Measurements from ENCODE around the gene PROZ. TPM values are rescaled to one million over a fixed set of nuclear protein-coding genes. Genes with fewer than 3 reads are reported as not detected.

PROZ gene
- total RNA-seq, 1 experiment from 2014 or later: not detected

DNA sequence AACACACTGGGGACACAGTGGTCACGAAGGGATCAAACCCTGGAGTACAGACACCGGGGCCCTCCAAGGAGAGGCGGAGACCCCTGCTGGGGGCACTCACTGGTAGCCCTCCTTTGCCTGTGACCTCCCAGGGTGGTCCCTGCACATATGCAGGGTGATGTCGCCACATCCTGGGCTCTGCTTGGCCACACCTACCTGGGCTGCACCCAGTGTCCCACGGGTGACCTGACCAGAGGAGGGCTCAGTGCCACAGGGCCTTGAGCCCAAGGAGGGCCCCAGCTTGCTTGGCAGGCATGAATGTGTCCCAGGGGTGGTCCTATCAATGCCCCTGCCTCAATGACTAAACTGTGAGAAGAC, 45.9 kb downstream of the PROZ start:
- Histone ChIP-seq H3K36me3 (replicated peaks; ENCODE audit: control insufficient read depth, insufficient read depth, low read length) (peaks cover 5% of the 10 kb centered on the region), H3K27me3 (ENCODE audit: control insufficient read depth, insufficient read depth, low read length) (no peaks in the 10 kb centered on the region), H3K4me3 (ENCODE audit: insufficient read depth, low read depth, low read length) (no peak overlapping the region)
- DNase-seq: no peak

DNA sequence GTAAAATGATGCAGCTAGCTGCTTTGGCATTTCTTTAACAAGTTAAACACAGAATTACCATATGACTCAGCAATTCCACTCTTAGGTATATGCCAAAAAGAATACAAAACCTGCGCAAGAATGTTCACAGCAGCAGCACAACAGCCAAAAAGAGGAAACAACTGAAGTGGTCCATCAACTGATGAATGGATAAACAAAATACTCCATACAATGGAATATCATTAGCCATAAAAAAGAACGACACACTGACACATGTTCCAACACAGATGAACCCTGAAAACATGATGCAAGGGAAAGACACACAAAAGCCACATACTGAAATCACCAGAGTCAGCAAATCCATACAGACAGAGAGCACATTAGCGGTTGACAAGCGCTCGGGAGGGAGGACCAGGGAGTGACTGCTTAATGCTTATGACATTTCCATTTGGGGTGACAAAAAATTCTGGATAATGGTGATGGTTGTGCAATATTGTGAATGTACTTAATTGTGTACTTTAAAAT, 47.0 kb downstream of the PROZ start:
- Histone ChIP-seq H3K4me3 (ENCODE audit: insufficient read depth, low read depth, low read length) (no peak overlapping the region), H3K36me3 (replicated peaks; ENCODE audit: control insufficient read depth, insufficient read depth, low read length) (peaks cover 3% of the 10 kb centered on the region), H3K27me3 (ENCODE audit: control insufficient read depth, insufficient read depth, low read length) (no peaks in the 10 kb centered on the region)
- DNase-seq: no peak

DNA sequence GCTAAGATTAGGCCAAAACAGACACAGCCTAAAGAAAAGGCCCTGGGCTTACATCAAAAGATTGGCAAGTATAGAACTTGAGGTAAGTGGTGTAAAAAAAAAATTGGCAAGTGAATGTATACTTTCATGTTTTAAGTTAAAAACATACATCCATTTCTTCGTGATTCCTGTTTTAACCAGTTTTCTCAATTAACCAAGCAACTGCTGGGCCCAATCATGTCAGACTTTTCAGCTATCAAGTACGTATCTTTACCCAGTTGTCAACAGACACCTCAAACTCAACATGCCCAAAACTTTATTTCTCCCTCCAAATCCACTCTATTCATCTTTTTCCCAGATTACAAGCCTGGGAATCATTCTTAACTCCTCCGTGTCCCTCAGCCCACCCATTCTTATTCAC, 49.0 kb downstream of the PROZ start:
- no peaks in the 10 kb centered on the region for H3K27me3 ChIP-seq (ENCODE audit: control insufficient read depth, insufficient read depth, low read length)
- H3K36me3 ChIP-seq (replicated peaks; ENCODE audit: control insufficient read depth, insufficient read depth, low read length): peaks cover 5% of the 10 kb centered on the region
- H3K4me3 ChIP-seq (ENCODE audit: insufficient read depth, low read depth, low read length): peak overlapping the region; percentile 91

DNA sequence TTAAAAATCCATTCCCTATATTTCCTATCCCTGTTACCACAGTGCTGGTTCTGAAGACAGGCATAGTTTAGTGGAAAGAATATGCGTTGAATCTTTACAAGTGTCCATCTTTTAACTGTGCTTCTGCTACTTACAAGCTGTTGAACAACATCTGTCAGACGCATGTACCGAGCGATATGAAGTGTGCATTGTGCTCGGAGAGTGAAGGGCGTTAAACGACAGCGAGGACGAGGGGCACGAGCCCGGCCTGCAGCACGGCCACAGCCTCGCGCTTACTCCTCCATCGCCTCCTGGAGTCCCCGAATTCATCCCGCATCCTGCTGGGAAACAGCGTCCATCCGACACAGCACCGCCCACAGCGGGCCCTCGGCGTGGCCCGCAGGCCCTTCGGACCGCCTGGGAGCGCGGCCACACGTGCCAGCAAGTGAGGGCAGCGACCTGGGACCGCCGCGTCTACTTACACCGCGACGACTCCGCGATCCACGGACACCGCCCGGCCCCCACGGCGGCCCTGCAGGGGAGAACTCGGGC, 49.5 kb downstream of the PROZ start:
- Histone ChIP-seq H3K27me3 (ENCODE audit: control insufficient read depth, insufficient read depth, low read length) (no peaks in the 10 kb centered on the region), H3K36me3 (replicated peaks; ENCODE audit: control insufficient read depth, insufficient read depth, low read length) (peaks cover 5% of the 10 kb centered on the region), H3K4me3 (ENCODE audit: insufficient read depth, low read depth, low read length) (peak overlapping the region; percentile 91)
- DNase-seq: peak; percentile 79

More for the DNA sequence above, 49.0 kb downstream of the PROZ start:
- no peak for DNase-seq

DNA sequence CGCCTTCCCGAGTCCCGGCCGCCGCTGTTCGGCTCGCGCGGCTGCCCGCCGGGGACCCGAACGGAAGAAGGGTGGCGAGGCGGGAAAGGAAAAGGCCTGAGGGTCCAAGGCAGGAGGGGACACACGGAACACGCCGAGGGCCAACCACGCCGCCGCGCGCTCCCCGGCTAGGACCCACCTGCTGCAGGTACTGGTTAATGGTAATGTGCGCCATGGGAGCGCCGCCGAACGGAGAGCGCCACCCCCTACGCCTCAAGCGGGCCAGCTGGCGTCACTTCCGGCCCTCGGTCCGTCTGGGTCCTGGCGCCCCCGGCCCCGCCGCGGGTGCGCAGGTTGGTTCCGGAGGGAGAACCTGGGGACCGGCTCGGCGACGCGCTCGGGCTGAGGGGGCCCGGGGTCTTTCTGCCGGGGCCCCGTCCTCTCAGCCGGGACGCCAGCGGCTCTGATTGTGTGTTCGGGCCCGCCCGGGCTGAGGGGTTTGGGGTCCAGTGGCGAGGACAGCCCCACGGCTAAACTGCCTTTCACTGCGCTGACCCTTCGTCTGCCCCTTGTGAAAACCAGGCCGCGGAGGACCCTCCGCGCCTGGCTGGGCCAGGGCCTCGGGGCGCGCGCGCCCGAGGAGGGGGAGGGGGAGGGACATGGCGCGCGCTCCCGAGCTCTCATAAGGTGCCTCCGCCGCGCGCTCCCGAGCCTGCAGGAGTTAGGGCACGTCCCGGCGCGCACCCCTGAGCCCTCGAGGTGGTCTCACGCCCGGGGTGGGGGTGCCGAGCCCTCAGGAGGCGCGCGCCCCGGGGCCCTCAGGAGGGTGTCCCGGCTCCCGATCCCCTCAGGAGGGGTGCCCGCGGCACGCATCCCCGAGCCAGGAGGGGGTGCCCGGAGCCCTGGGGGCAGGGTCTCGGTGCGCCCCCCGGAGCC, 50.2 kb downstream of the PROZ start, which contains the start of gene PCID2:
PCID2 (minus strand) TSS at position 249 of the 915 bp plus-strand sequence; CDS start at position 214, 35 bp downstream.
- peaks cover 5% of the 10 kb centered on the region for H3K36me3 ChIP-seq (replicated peaks; ENCODE audit: control insufficient read depth, insufficient read depth, low read length)
- DNase-seq: peak; percentile 98
- H3K27me3 ChIP-seq (ENCODE audit: control insufficient read depth, insufficient read depth, low read length): no peaks in the 10 kb centered on the region
- peak within 1 kb of the TSS; percentile 91 for H3K4me3 ChIP-seq (ENCODE audit: insufficient read depth, low read depth, low read length)

DNA sequence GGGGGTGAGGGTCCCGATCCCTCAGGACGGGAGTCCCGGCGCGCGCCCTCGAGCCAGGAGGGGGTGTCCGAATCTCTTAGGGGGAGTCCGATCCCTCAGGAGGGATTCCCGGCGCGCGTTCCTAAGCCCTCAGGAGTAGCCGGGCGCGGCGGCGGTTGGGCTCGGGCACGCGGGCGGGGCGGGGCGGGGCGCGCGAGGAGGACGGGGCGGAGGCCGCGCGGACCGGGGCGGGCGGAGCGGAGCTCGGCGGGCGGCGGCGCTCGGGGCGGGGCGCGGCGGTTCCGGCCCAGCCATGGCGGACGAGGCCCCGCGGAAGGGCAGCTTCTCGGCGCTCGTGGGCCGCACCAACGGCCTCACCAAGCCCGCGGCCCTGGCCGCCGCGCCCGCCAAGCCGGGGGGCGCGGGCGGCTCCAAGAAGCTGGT, 50.9 kb downstream of the PROZ start, which contains the start of gene CUL4A:
CUL4A (plus strand) TSS at position 278 of the 423 bp plus-strand sequence; CDS start at position 293, 15 bp downstream.
- H3K36me3 ChIP-seq (replicated peaks; ENCODE audit: control insufficient read depth, insufficient read depth, low read length): peaks cover 5% of the 10 kb centered on the region
- H3K4me3 ChIP-seq (ENCODE audit: insufficient read depth, low read depth, low read length): peak within 1 kb of the TSS; percentile 91
- no peaks in the 10 kb centered on the region for H3K27me3 ChIP-seq (ENCODE audit: control insufficient read depth, insufficient read depth, low read length)
- peak; percentile 95 for DNase-seq

DNA sequence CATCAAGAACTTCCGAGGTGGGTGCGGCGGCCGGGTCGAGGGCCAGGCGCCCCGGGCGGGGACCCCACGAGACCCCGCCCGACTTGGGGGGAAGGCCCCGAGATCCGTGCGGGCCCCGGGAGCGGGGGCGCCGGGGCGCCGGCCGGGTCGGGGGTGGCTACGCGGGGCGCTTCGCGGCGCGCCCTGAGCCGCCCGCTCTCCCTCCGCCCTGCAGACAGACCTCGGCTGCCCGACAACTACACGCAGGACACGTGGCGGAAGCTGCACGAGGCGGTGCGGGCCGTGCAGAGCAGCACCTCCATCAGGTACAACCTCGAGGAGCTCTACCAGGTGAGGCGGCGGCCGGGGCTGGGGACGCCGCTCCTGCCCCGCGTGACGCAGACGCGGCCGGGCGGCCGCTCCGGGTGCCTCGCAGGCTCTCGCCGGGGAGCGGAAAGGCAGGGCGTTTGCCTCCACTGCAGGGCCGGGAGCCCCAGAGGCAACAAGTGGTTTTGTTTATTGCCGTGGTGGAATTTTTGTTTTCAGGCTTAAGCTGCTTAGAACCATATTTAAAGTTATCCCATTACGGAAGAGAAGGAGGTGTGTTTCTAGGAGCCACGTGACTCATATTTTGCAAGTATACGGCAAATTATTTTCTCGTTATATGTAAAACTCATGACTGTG, 51.4 kb downstream of the PROZ start:
- DNase-seq: peak; percentile 83
- H3K4me3 ChIP-seq (ENCODE audit: insufficient read depth, low read depth, low read length): peak overlapping the region; percentile 91
- peaks cover 5% of the 10 kb centered on the region for H3K36me3 ChIP-seq (replicated peaks; ENCODE audit: control insufficient read depth, insufficient read depth, low read length)
- H3K27me3 ChIP-seq (ENCODE audit: control insufficient read depth, insufficient read depth, low read length): no peaks in the 10 kb centered on the region

DNA sequence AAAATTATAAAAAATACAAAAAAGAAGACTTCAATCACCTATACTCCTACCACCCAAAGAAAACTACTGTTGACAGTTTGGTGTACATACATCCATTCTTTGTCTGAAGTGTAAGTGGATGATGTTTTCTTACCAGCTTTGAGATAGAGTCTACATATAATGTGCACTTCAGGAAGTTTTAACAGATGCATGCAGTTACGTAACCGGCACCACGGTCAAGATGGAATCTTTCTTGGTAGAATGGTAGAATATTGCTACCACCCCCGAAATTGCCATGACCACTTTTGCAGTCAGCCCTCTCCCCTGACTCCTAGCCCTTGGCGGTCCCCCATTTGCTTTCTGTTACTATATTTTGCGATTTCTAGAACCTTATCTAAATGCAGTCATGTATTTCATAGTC, 52.4 kb downstream of the PROZ start:
- no peaks in the 10 kb centered on the region for H3K27me3 ChIP-seq (ENCODE audit: control insufficient read depth, insufficient read depth, low read length)
- H3K4me3 ChIP-seq (ENCODE audit: insufficient read depth, low read depth, low read length): peak overlapping the region; percentile 91; the same call in 1 of the 2 replicates
- H3K36me3 ChIP-seq (replicated peaks; ENCODE audit: control insufficient read depth, insufficient read depth, low read length): peaks cover 5% of the 10 kb centered on the region
- no peak for DNase-seq

DNA sequence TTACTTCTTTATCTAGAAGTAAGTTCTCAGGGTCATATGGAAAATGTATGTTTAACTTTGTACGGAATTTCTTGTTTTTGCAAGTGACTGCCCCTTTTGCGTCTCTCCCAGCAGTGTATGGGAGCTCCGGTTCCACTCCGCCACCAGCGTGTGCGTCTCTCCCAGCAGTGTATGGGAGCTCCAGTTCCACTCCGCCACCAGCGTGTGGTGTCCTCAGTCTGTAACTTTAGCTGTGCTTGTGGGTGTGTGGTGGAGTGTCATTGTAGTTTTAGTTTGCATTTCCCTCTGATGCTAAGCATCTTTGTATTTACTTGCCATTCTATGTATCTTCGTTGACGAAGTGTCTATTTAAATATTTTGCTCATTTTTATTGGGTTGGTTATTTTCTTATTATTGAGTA, 53.3 kb downstream of the PROZ start:
- Histone ChIP-seq H3K4me3 (ENCODE audit: insufficient read depth, low read depth, low read length) (no peak overlapping the region), H3K27me3 (ENCODE audit: control insufficient read depth, insufficient read depth, low read length) (no peaks in the 10 kb centered on the region), H3K36me3 (replicated peaks; ENCODE audit: control insufficient read depth, insufficient read depth, low read length) (peaks cover 1% of the 10 kb centered on the region; the same call in 1 of the 2 replicates)
- peak; percentile 54 for DNase-seq

DNA sequence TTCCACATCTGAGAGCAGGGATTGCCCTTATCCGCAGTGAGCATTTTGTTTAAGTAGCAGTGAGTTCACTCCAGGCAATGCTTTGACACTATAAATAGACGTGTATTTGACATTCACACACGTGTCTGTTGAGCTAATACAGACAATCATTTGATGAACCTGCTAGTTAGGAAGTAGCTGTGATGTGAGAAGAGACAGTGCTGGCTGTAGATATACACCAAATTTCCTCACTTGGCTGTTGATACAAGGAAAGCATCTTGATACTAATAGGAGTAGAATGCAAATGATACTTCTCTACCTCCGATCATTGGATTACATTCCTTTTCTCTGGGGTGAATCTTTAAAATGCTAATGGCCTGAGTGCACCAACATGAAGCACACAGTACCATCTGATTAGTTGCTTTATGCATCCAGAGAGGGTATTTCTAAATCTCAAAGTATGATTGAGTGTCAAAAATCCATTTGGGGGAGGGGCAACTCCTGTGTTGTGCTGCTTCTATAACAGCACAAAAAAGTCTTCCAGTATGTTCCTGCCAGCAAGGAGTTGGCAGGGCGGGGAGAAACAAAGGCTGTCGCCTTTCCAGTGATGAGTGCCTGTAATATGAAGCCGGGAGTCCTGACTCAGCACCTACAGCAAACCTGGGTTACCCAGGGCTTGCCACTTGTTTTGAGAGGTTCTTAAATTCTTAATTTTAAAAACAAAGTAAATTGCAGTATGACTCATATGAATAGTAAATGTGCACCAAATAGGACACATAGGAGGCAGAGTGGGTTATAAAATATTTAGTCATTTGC, 58.0 kb downstream of the PROZ start:
- peaks cover 14% of the 10 kb centered on the region for H3K36me3 ChIP-seq (replicated peaks; ENCODE audit: control insufficient read depth, insufficient read depth, low read length)
- no peak overlapping the region for H3K4me3 ChIP-seq (ENCODE audit: insufficient read depth, low read depth, low read length)
- H3K27me3 ChIP-seq (ENCODE audit: control insufficient read depth, insufficient read depth, low read length): no peaks in the 10 kb centered on the region
- peak; percentile 78 for DNase-seq

DNA sequence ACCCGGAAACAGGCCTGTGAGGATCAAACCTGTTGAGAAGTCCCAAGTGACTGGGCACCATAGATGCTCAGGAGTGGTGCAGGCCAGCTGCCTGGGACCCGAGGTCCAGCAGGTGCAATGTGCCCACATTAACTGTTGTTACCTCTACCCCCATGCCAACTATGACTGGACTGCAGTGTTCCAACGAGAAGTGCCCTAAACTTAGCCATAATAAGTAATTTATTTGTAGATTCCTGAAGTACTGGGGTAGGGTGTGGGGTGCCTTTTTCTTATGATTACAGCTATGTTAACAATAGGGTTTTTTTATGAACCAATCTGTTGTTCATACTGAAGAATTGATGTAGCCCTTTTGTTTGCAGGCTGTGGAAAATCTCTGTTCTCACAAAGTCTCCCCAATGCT, 60.1 kb downstream of the PROZ start:
- Histone ChIP-seq H3K36me3 (replicated peaks; ENCODE audit: control insufficient read depth, insufficient read depth, low read length) (peaks cover 20% of the 10 kb centered on the region), H3K27me3 (ENCODE audit: control insufficient read depth, insufficient read depth, low read length) (no peaks in the 10 kb centered on the region), H3K4me3 (ENCODE audit: insufficient read depth, low read depth, low read length) (no peak overlapping the region)
- no peak for DNase-seq

DNA sequence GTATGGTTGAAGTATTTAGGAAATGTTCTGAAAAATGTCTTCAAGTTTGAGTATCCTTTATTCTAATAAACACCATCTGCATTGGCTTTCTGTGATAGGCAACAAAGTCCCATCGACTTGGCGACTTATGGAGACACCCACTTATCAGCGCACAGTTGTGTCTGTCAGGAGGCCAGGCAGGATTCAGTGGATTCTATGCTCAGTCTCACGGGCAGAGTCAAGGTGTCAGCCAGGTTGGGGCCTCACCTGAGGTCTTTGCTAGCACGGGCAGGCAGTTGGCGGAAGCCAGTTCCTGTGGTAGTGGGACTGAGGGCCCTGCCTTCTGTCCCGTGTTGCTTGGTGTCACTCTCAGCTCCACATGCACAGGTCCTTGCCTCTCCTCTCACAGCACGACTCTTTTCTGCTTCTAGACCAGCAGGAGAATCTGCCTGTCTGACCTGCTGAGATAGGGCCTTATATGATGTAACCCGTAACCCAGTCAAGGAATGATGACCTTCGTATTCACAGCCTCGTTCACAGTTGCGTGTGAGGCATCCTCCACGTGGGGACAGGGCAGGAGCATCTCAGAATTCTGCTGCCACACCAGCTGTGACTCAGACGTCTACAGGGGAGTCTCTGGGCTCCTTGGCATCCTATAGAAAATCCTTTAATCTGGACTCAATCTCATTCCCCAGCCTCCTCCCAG, 61.0 kb downstream of the PROZ start:
- peaks cover 24% of the 10 kb centered on the region for H3K36me3 ChIP-seq (replicated peaks; ENCODE audit: control insufficient read depth, insufficient read depth, low read length)
- no peak overlapping the region for H3K4me3 ChIP-seq (ENCODE audit: insufficient read depth, low read depth, low read length)
- no peak for DNase-seq
- no peaks in the 10 kb centered on the region for H3K27me3 ChIP-seq (ENCODE audit: control insufficient read depth, insufficient read depth, low read length)

DNA sequence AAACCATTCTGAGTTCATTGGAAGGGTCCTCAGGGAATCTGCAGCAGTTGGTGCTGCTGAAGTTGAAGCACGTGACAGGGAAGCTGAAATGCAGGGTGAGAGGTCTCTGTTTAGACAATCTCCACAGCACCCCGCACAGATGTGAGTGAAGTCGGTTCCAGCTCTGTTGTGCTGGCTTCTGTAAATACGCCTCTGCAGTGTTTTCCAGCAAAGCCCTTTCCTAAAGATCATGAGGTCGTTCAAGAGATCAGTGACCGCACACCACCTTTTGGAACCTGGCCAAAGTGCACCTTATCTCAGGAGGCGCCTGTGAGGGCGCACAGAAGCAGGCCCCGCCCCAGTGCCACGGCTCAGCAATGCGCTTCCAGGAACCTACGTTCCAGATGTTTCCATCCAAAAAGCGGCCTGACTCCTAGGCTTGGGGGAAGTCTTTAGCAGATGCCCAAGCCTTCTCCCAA, 61.7 kb downstream of the PROZ start:
- no peaks in the 10 kb centered on the region for H3K27me3 ChIP-seq (ENCODE audit: control insufficient read depth, insufficient read depth, low read length)
- no peak overlapping the region for H3K4me3 ChIP-seq (ENCODE audit: insufficient read depth, low read depth, low read length)
- peaks cover 30% of the 10 kb centered on the region for H3K36me3 ChIP-seq (replicated peaks; ENCODE audit: control insufficient read depth, insufficient read depth, low read length)
- no peak for DNase-seq
